Tibial nerve (tissue), 3 donors: ENCODE measurements around the gene TOMM40.

Experiments used
- CTCF ChIP-seq, 5 experiments: fragments of 200-600 bp in 3 of 5; fragments of 450-650 bp in 2 of 5; sonication (generic) in 3 of 5; IDR thresholded peaks; one replicate each; pipeline ENCODE4 v1.5.1; 2016 to 2019; ENCODE audit warnings: antibody characterized with exemption in 5 of 5, mild to moderate bottlenecking in 3 of 5, moderate library complexity in 2 of 5
- POLR2A ChIP-seq, 2 donors: fragments of 450-650 bp; IDR thresholded peaks; one replicate each; pipeline ENCODE4 v1.6.1; 2017; ENCODE audit warnings: antibody characterized with exemption in 2 of 2, mild to moderate bottlenecking in 2 of 2, moderate library complexity in 2 of 2

- TF ChIP-seq CTCF (IDR thresholded peaks at IDR 0.05) (no peak), POLR2A (IDR thresholded peaks at IDR 0.05) (no peak)
These were observed 11.6 kb upstream of the TOMM40 start for GRCh38 chr19:44879309-44880065.
